Measurements from ENCODE around the gene TMCO1. TPM values are rescaled to one million over a fixed set of nuclear protein-coding genes. Genes with fewer than 3 reads are reported as not detected.

Gene TMCO1
- total RNA-seq, 1 experiment from 2014 or later, result 70.1 TPM

DNA sequence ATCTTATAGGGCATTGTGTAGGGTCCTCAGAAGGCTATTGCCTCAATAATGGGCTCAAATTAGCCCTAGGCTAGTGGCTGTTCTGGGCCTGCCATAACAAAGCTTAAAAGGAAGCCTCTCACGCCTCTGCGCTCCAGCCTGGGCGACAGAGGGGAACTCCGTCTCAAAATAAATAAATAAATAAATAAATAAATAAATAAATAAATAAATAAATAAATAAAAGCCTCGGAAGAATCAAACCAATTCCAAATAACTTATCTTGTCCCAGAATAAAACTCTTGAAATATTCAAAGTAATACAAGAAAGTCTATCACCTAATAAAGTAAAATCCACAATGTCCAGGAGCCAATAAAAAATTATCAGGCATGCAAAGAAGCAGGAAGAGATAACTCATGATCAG, 55.9 kb downstream of the TMCO1 start:
- DNase-seq, result no peak
- Histone ChIP-seq H3K56ac (ENCODE audit: insufficient read length, low read depth, low read length) (no peak overlapping the region), H3K4me2 (ENCODE audit: insufficient read depth, insufficient read length, low read length) (no peak overlapping the region), H2BK5ac (ENCODE audit: insufficient read length, low read length) (no peak overlapping the region), H3K4me1 (ENCODE audit: insufficient read depth, low read length) (no peaks in the 10 kb centered on the region; the same call in 1 of the 2 replicates), H3K4ac (ENCODE audit: low read depth, low read length) (no peak overlapping the region), H3T11ph (ENCODE audit: low read length) (no peak overlapping the region), H2BK15ac (ENCODE audit: low read depth, low read length) (no peak overlapping the region), H3K79me2 (ENCODE audit: insufficient read depth, low read length) (no peaks in the 10 kb centered on the region), H4K91ac (ENCODE audit: insufficient read length, low read depth, low read length) (no peak overlapping the region), H2BK120ac (ENCODE audit: low read depth, low read length, poor library complexity, severe bottlenecking) (no peak overlapping the region), H3K14ac (ENCODE audit: insufficient read depth, low read length) (no peak overlapping the region), H3K27ac (ENCODE audit: insufficient read length, low read depth, low read length) (no peak overlapping the region), H3K9ac (ENCODE audit: extremely low read depth, insufficient read length, low read length) (no peak overlapping the region), H2AK5ac (ENCODE audit: insufficient read length, low read length) (no peak overlapping the region), H4K20me1 (ENCODE audit: control insufficient read depth, insufficient read depth, insufficient read length) (no peaks in the 10 kb centered on the region), H3K9me3 (ENCODE audit: control insufficient read depth, low read depth, low read length) (no peaks in the 10 kb centered on the region), H3K23ac (ENCODE audit: insufficient read length, low read depth, low read length) (no peak overlapping the region), H4K8ac (replicated peaks; ENCODE audit: insufficient read length, low read depth, low read length) (no peak overlapping the region), H3K27me3 (ENCODE audit: insufficient read depth, low read length) (no peaks in the 10 kb centered on the region; the same call in 1 of the 2 replicates), H3K18ac (ENCODE audit: insufficient read length, low read depth, low read length) (no peak overlapping the region), H2BK20ac (ENCODE audit: low read depth, low read length, poor library complexity, severe bottlenecking) (no peak overlapping the region), H3K79me1 (ENCODE audit: insufficient read depth, low read depth, low read length, poor library complexity, severe bottlenecking) (no peaks in the 10 kb centered on the region), H2AFZ (ENCODE audit: low read length) (no peak overlapping the region), H4K5ac (ENCODE audit: insufficient read length, low read depth, low read length) (no peak overlapping the region), H3K23me2 (ENCODE audit: insufficient read length, low read depth, low read length, poor library complexity, severe bottlenecking) (no peaks in the 10 kb centered on the region), H2BK12ac (ENCODE audit: insufficient read length, low read depth, low read length) (no peak overlapping the region)
- no peaks in the 10 kb centered on the region for H3K36me3 Mint-ChIP-seq (ENCODE audit: insufficient read depth in 1 of 3, low read depth in 3 of 3)
- H3K27me3 Mint-ChIP-seq (ENCODE audit: low read depth), result peaks cover 4% of the 10 kb centered on the region
- H3K4me3 Mint-ChIP-seq, result no peak overlapping the region
- no peak overlapping the region for H3K27ac Mint-ChIP-seq
- no peaks in the 10 kb centered on the region; a peak in 1 of 5 replicates for H3K9me3 Mint-ChIP-seq
- WGBS (ENCODE audit: extremely low coverage, insufficient read length, low lambda C conversion rate), result no CpG with 5 or more reads among the region's 5 CpGs
- H3K4me1 Mint-ChIP-seq, result 0 out of 4 replicates have a peak, but pooled peaks cover 0 to 3% of the 10 kb centered on the region in 2 experiments
- TF ChIP-seq, protein P1, sequence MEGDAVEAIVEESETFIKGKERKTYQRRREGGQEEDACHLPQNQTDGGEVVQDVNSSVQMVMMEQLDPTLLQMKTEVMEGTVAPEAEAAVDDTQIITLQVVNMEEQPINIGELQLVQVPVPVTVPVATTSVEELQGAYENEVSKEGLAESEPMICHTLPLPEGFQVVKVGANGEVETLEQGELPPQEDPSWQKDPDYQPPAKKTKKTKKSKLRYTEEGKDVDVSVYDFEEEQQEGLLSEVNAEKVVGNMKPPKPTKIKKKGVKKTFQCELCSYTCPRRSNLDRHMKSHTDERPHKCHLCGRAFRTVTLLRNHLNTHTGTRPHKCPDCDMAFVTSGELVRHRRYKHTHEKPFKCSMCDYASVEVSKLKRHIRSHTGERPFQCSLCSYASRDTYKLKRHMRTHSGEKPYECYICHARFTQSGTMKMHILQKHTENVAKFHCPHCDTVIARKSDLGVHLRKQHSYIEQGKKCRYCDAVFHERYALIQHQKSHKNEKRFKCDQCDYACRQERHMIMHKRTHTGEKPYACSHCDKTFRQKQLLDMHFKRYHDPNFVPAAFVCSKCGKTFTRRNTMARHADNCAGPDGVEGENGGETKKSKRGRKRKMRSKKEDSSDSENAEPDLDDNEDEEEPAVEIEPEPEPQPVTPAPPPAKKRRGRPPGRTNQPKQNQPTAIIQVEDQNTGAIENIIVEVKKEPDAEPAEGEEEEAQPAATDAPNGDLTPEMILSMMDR (conservative IDR thresholded peaks at IDR 0.05), result no peak
